ENCODE results near the gene GRK5. TPM values are rescaled to one million over a fixed set of nuclear protein-coding genes. Genes with fewer than 3 reads are reported as not detected.
A peak's percentile ranks its signal among the peaks of the same experiment; 100 is the strongest.

The GRK5 gene
- total and polyA plus RNA-seq, 9 of the 15 experiments (the other 6 are each of a cell fraction or from before 2014, with no cell fraction given) = 0.46 to 0.83 (median 0.67) TPM; not detected in 2

- H3K4me3 ChIP-seq = no peak overlapping the region
- no peaks in the 10 kb centered on the region for H3K9me3 ChIP-seq (replicated peaks; ENCODE audit: control insufficient read depth, insufficient read depth, low read depth, low read length)
- CTCF ChIA-PET (ENCODE audit: low intra/inter-chr PET ratio) = no interaction called here
- TF ChIP-seq EGR1 (conservative IDR thresholded peaks at IDR 0.05) = no peak
- TF ChIP-seq ZNF668 (CRISPR knock-in tag; IDR thresholded peaks at IDR 0.05) = no peak
- TF ChIP-seq TCF3 (CRISPR knock-in tag; IDR thresholded peaks at IDR 0.05) = no peak
- TF ChIP-seq ZNF436 (CRISPR knock-in tag; IDR thresholded peaks at IDR 0.05) = no peak
- no peak for TF ChIP-seq SMARCE1 (IDR thresholded peaks at IDR 0.05)
- no peak for TF ChIP-seq CREM (IDR thresholded peaks at IDR 0.05; ENCODE audit: low read depth)
- TF ChIP-seq HMG20A (CRISPR knock-in tag; conservative IDR thresholded peaks at IDR 0.05) = no peak
- TF ChIP-seq ZNF12 (CRISPR knock-in tag; IDR thresholded peaks at IDR 0.05) = no peak
- no peak for TF ChIP-seq SNAPC5 (CRISPR knock-in tag; IDR thresholded peaks at IDR 0.05)
- no peak for TF ChIP-seq KHSRP (IDR thresholded peaks at IDR 0.05)
- TF ChIP-seq MYNN (IDR thresholded peaks at IDR 0.05) = no peak
- TF ChIP-seq MYNN (CRISPR knock-in tag; IDR thresholded peaks at IDR 0.05) = no peak
- TF ChIP-seq CSDE1 (IDR thresholded peaks at IDR 0.05) = no peak
- TF ChIP-seq FOXJ2 (tag; IDR thresholded peaks at IDR 0.05) = no peak
- TF ChIP-seq GABPA (tag; conservative IDR thresholded peaks at IDR 0.05; ENCODE audit: low read depth) = no peak
- TF ChIP-seq ZNF75A (CRISPR knock-in tag; IDR thresholded peaks at IDR 0.05) = no peak
- no peak for TF ChIP-seq OTX1 (CRISPR knock-in tag; IDR thresholded peaks at IDR 0.05)
- no peak for TF ChIP-seq FUS (optimal IDR thresholded peaks at IDR 0.05; ENCODE audit: low read depth, low read length)
- FAIRE-seq = no peak
- peak overlapping the region in 1 of 2 experiments; percentile 6; a peak in 1 of 4 replicates for H3K9ac ChIP-seq (ENCODE audit: insufficient read depth in 1 of 2, low read depth in 2 of 2, low read length in 2 of 2)
- no peaks in the 10 kb centered on the region for H4K20me1 ChIP-seq (replicated peaks; ENCODE audit: control insufficient read depth, insufficient read depth, low read length)
- no peaks in the 10 kb centered on the region for H3K27me3 ChIP-seq (ENCODE audit: control insufficient read depth in 2 of 2, insufficient read depth in 2 of 2, low read length in 2 of 2)
- 53% methylated on average over 8 of the region's 9 CpGs for WGBS (ENCODE audit: insufficient coverage, low coverage, missing lambda C conversion rate)
- no peak overlapping the region; the same call in 1 of the 2 replicates for H3K4me2 ChIP-seq (ENCODE audit: insufficient read depth, low read length)
- no TSS peak for BruUV-seq (replicated peaks)
- peak overlapping the region; percentile 69; the same call in 1 of the 2 replicates for H2AFZ ChIP-seq (ENCODE audit: low read depth, low read length)
- H3K79me2 ChIP-seq (ENCODE audit: control insufficient read depth, insufficient read depth, low read length) = no peaks in the 10 kb centered on the region
- H3K4me1 ChIP-seq (replicated peaks in 1 of 2; ENCODE audit: control insufficient read depth in 2 of 2, insufficient read depth in 2 of 2, low read length in 2 of 2) = peaks cover 17 to 36% of the 10 kb centered on the region in 2 experiments
- intact Hi-C loops (cut with micrococcal nuclease) (no loop called here), in situ Hi-C loops (cut with MboI) (no loop called here)
- POLR2A ChIA-PET = no interaction called here
- no peak for ATAC-seq
- no peak overlapping the region for H3K27ac ChIP-seq (ENCODE audit: extremely low read depth, low read depth, low read length)
- no peak for DNase-seq (ENCODE audit: extremely low read depth in 1 of 4, low spot score in 3 of 4)
- no peaks in the 10 kb centered on the region for H3K36me3 ChIP-seq (ENCODE audit: control insufficient read depth, insufficient read depth, low read length)
- H3K9me1 ChIP-seq (ENCODE audit: control insufficient read depth, insufficient read depth, low read length) = no peaks in the 10 kb centered on the region
Observed at GRCh38 chr10:119272736-119273135, 65.4 kb downstream of the GRK5 start.

All from K562 (cell line).